Common myeloid progenitor, CD34-positive (primary cell): Measurements from ENCODE around the gene SUMF2.
"Not testable (repeated sequence)": the region's sequence is repeated elsewhere in the genome, so short reads cannot be mapped to it uniquely, and the experiment has no call there.

ENCODE experiments used
- CTCF ChIA-PET: fragments of 350-600 bp; sonication (Branson Sonifier 250); formaldehyde crosslinking; loops from one replicate; lab custom pipeline; 2021; ENCODE audit warnings: antibody characterized with exemption; lab: Charles Lee
- POLR2A ChIA-PET: fragments of 350-600 bp; sonication (Branson Sonifier 250); formaldehyde crosslinking; loops from one replicate; lab custom pipeline; 2021; ENCODE audit warnings: antibody characterized with exemption; lab: Charles Lee
- DNase-seq, 3 donors: peaks; one replicate each; pipeline versions ENCODE4 v3.0.0 to v3.0.0-alpha.2; 2013
- H3K27ac ChIP-seq, 2 experiments: 1 replicate in 1 of 2; 2 replicates in 1 of 2; pipeline ENCODE4 v1.7.0; 2013; ENCODE audit warnings: inconsistent platforms in 2 of 2, low read length in 2 of 2, mild to moderate bottlenecking in 2 of 2, low read depth in 1 of 2, moderate library complexity in 1 of 2; ENCODE audit not compliant: severe bottlenecking in 2 of 2, insufficient read depth in 1 of 2, poor library complexity in 1 of 2
- H3K27me3 ChIP-seq, 5 experiments: replicated peaks in 2 of 5; 1 replicate in 3 of 5; 2 replicates in 2 of 5; pipeline versions ENCODE4 v1.6.1 to v1.7.0; 2013; ENCODE audit warnings: low read length in 4 of 5, mild to moderate bottlenecking in 2 of 5, moderate library complexity in 2 of 5, inconsistent platforms in 1 of 5; ENCODE audit not compliant: insufficient read depth in 5 of 5, control insufficient read depth in 4 of 5
- H3K36me3 ChIP-seq, 4 experiments: 1 replicate in 2 of 4; 2 replicates in 2 of 4; pipeline versions ENCODE4 v1.6.1 to v1.7.0; 2013; ENCODE audit warnings: low read length in 3 of 4, control low read depth in 1 of 4, mild to moderate bottlenecking in 1 of 4; ENCODE audit not compliant: control insufficient read depth in 4 of 4, insufficient read depth in 4 of 4
- H3K4me1 ChIP-seq, 4 experiments: 1 replicate in 3 of 4; 2 replicates in 1 of 4; pipeline versions ENCODE4 v1.6.1 to v1.7.1; 2013; ENCODE audit warnings: low read length in 3 of 4, mild to moderate bottlenecking in 3 of 4, control low read depth in 1 of 4, inconsistent platforms in 1 of 4, moderate library complexity in 1 of 4; ENCODE audit not compliant: control insufficient read depth in 4 of 4, insufficient read depth in 4 of 4; ENCODE audit errors: control extremely low read depth in 1 of 4
- H3K4me3 ChIP-seq, 7 experiments: 1 replicate in 4 of 7; 2 replicates in 3 of 7; pipeline versions ENCODE4 v1.5.1 to v1.7.0; 2013; ENCODE audit warnings: mild to moderate bottlenecking in 7 of 7, low read length in 6 of 7, moderate library complexity in 6 of 7, inconsistent platforms in 2 of 7, low read depth in 2 of 7, control low read depth in 1 of 7; ENCODE audit not compliant: insufficient read depth in 4 of 7, control insufficient read depth in 1 of 7; ENCODE audit errors: extremely low read depth in 1 of 7
- H3K9me3 ChIP-seq, 5 experiments: 1 replicate in 4 of 5; 2 replicates in 1 of 5; pipeline versions ENCODE4 v1.6.1 to v1.7.1; 2013; ENCODE audit warnings: low read length in 4 of 5, mild to moderate bottlenecking in 2 of 5, inconsistent platforms in 1 of 5, low read depth in 1 of 5, moderate library complexity in 1 of 5; ENCODE audit not compliant: control insufficient read depth in 4 of 5, insufficient read depth in 2 of 5; ENCODE audit errors: control extremely low read depth in 1 of 5
- WGBS: methylation state at CpG from one replicate; pipeline ENCODE4 v1.1.5; 2013; ENCODE audit not compliant: insufficient coverage; 5-methylcytosine and 5-hydroxymethylcytosine counted together

Gene SUMF2

GRCh38 chr7:56110611-56111010 lies 46.5 kb downstream of the SUMF2 start:
- DNase-seq = no peak
- no CpG with 5 or more reads among the region's 1 CpG for WGBS
- Histone ChIP-seq H3K27me3 (peaks cover 0 to 8% (median 0%) of the 10 kb centered on the region in 5 experiments), H3K27ac (no peak overlapping the region), H3K4me1 (peaks cover 4 to 16% (median 9%) of the 10 kb centered on the region in 4 experiments), H3K4me3 (no peak overlapping the region), H3K9me3 (peaks cover 0 to 9% (median 2%) of the 10 kb centered on the region in 5 experiments), H3K36me3 (no peaks in the 10 kb centered on the region)
- ChIA-PET CTCF (no interaction called here), POLR2A (interaction anchor here (0.6 kb wide), 1 partner anchor 434 kb away, joined by 4 read pairs; no protein-coding TSS in a partner anchor)

- H3K27ac ChIP-seq, POLR2A ChIA-PET, CTCF ChIA-PET, H3K4me1 ChIP-seq, DNase-seq, H3K36me3 ChIP-seq, H3K4me3 ChIP-seq: not testable (repeated sequence)
- peaks cover 0 to 14% (median 5%) of the 10 kb centered on the region in 5 experiments for H3K9me3 ChIP-seq
- WGBS = 100% methylated on average over 2 of the region's 3 CpGs
- peaks cover 0 to 21% (median 2%) of the 10 kb centered on the region in 5 experiments for H3K27me3 ChIP-seq
Measured at GRCh38 chr7:56112244-56112643, 48.2 kb downstream of the SUMF2 start.

DNA sequence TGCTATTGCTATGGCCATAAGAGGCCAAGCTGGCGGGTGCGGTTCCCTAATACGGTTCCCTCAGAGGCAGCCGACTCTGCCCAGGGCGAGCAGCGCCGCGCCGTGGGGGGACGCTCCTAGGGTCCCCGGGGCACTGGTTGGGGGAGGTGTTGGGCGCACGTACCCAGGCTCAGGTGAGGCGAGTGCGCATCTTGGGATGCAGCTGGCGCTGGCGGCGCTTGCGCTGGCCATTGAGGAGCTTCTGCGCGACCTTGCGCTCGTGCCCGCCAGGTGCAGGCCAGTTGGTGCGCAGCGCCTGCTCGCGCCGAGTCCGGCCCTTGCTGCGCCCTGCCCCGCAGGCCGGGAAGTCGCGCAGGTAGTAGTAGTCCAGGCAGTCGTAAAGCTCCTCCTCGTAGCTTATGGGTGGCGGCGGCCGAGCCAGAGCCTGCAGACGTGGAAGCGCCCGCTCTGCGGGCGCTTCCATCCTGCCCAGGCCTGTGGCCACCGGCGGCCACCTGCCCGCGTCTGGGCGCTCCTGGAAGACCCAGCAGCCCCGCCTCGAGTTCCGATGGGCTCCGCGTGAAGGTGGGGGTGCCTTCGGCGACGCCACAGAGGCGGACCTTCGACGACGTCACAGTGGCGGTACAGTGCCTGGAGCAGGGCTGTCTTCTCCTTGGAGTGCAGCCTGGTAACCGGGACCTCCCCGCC lies 51.9 kb downstream of the SUMF2 start, which contains the start of gene NUPR2:
NUPR2 (minus strand) TSS at position 566 of the 687 bp plus-strand sequence; CDS start at position 463, 103 bp downstream.
- 7% methylated on average over 62 of the region's 65 CpGs for WGBS
- H3K4me3 ChIP-seq = peak within 1 kb of the TSS in 6 of 7 experiments; percentile 19 to 68 (median 34)
- H3K4me1 ChIP-seq = peaks cover 0 to 3% (median 0%) of the 10 kb centered on the region in 4 experiments
- H3K27me3 ChIP-seq = peaks cover 0 to 21% (median 7%) of the 10 kb centered on the region in 5 experiments
- CTCF ChIA-PET = no interaction called here
- no peak within 1 kb of the TSS for H3K27ac ChIP-seq
- POLR2A ChIA-PET = no interaction called here
- no peaks in the 10 kb centered on the region for H3K36me3 ChIP-seq
- H3K9me3 ChIP-seq = peaks cover 0 to 12% (median 2%) of the 10 kb centered on the region in 5 experiments
- no peak for DNase-seq

DNA sequence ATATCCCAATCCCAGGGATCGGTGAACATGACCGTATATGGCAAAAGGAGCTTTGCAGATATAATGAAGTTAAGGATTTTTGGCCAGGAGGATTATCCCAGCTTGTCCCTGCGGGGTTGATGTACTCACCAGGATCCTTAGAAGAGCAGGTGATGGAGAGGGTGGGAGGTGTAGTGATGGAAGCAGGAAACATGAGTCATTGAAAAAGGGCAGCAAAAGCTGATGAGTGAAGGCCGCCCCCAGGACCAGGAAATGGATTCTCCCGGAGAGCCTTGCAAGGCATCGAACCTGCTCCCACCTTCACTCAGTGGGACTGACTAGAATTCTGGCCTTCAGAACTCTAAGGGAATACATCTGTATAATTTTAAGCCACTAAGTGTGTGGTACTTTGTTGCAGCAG lies 57.4 kb downstream of the SUMF2 start:
- 94% methylated on average over 6 of the region's 6 CpGs for WGBS
- H3K36me3 ChIP-seq = no peaks in the 10 kb centered on the region
- CTCF ChIA-PET = no interaction called here
- no peak overlapping the region for H3K4me3 ChIP-seq
- H3K4me1 ChIP-seq = no peaks in the 10 kb centered on the region
- POLR2A ChIA-PET = no interaction called here
- DNase-seq = no peak
- H3K9me3 ChIP-seq = peaks cover 0 to 8% (median 2%) of the 10 kb centered on the region in 5 experiments
- peaks cover 0 to 7% (median 5%) of the 10 kb centered on the region in 5 experiments for H3K27me3 ChIP-seq
- no peak overlapping the region for H3K27ac ChIP-seq

- 88% methylated on average over 5 of the region's 6 CpGs for WGBS
- H3K36me3 ChIP-seq = no peaks in the 10 kb centered on the region
- H3K27me3 ChIP-seq = no peaks in the 10 kb centered on the region
- ChIA-PET POLR2A (no interaction called here), CTCF (interaction anchor here (1.3 kb wide), 1 partner anchor 50 kb away, joined by 4 read pairs; no protein-coding TSS in a partner anchor)
- no peaks in the 10 kb centered on the region for H3K4me1 ChIP-seq
- no peak overlapping the region for H3K4me3 ChIP-seq
- DNase-seq = no peak
- H3K9me3 ChIP-seq = no peaks in the 10 kb centered on the region
- no peak overlapping the region for H3K27ac ChIP-seq
Measured at GRCh38 chr7:56124981-56125380, 60.9 kb downstream of the SUMF2 start.

- DNase-seq = no peak
- ChIA-PET CTCF (interaction anchor here (0.9 kb wide), 1 partner anchor 22 kb away, joined by 3 read pairs; no protein-coding TSS in a partner anchor), POLR2A (no interaction called here)
- H3K36me3 ChIP-seq = no peaks in the 10 kb centered on the region
- no peaks in the 10 kb centered on the region for H3K27me3 ChIP-seq
- 91% methylated on average over 5 of the region's 8 CpGs for WGBS
- H3K27ac ChIP-seq = no peak overlapping the region
- no peak overlapping the region for H3K4me3 ChIP-seq
- peaks cover 0 to 2% (median 0%) of the 10 kb centered on the region in 5 experiments for H3K9me3 ChIP-seq
- no peaks in the 10 kb centered on the region for H3K4me1 ChIP-seq
Measured at GRCh38 chr7:56125831-56126230, 61.7 kb downstream of the SUMF2 start.
